ENCODE data around the gene KIRREL3. TPM values are rescaled to one million over a fixed set of nuclear protein-coding genes. Genes with fewer than 3 reads are reported as not detected.

KIRREL3 gene
- total and polyA plus RNA-seq, 3 experiments from 2014 or later = not detected

- no peak overlapping the region for H3K27ac ChIP-seq (ENCODE audit: low read depth, low read length)
- no peak overlapping the region for H3K4me3 ChIP-seq (ENCODE audit: low read length)
- DNase-seq = no peak
- CTCF ChIA-PET = no interaction called here
- no peaks in the 10 kb centered on the region for H3K9me3 Mint-ChIP-seq
- POLR2A ChIA-PET = no interaction called here
- H3K36me3 Mint-ChIP-seq = no peaks in the 10 kb centered on the region
- H3K4me1 ChIP-seq (ENCODE audit: insufficient read depth, low read length) = no peaks in the 10 kb centered on the region
- H3K4me1 Mint-ChIP-seq = no peaks in the 10 kb centered on the region
- H3K27me3 ChIP-seq (ENCODE audit: insufficient read depth, low read length, poor library complexity, severe bottlenecking) = no peaks in the 10 kb centered on the region
- no peak overlapping the region for H3K27ac Mint-ChIP-seq
- H3K9me3 ChIP-seq (ENCODE audit: low read length) = no peaks in the 10 kb centered on the region
- no peak overlapping the region for H3K4me3 Mint-ChIP-seq
- no peaks in the 10 kb centered on the region for H3K36me3 ChIP-seq (ENCODE audit: insufficient read depth, low read length)
- peaks cover 0 to 13% of the 10 kb centered on the region in 2 donors for H3K27me3 Mint-ChIP-seq
Measured at GRCh38 chr11:126492331-126493082, 508.1 kb downstream of the KIRREL3 start.

- no peak overlapping the region for H3K27ac ChIP-seq (ENCODE audit: low read depth, low read length)
- Mint-ChIP-seq H3K4me1 (no peaks in the 10 kb centered on the region), H3K27ac (no peak overlapping the region), H3K36me3 (no peaks in the 10 kb centered on the region), H3K27me3 (peaks cover 0 to 14% of the 10 kb centered on the region in 2 donors), H3K4me3 (no peak overlapping the region), H3K9me3 (no peaks in the 10 kb centered on the region)
- ChIA-PET CTCF (no interaction called here), POLR2A (no interaction called here)
- H3K36me3 ChIP-seq (ENCODE audit: insufficient read depth, low read length) = no peaks in the 10 kb centered on the region
- no peaks in the 10 kb centered on the region for H3K4me1 ChIP-seq (ENCODE audit: insufficient read depth, low read length)
- no peaks in the 10 kb centered on the region for H3K9me3 ChIP-seq (ENCODE audit: low read length)
- DNase-seq = no peak
- H3K4me3 ChIP-seq (ENCODE audit: low read length) = no peak overlapping the region
- H3K27me3 ChIP-seq (ENCODE audit: insufficient read depth, low read length, poor library complexity, severe bottlenecking) = no peaks in the 10 kb centered on the region
Measured at GRCh38 chr11:126491092-126491491, 509.5 kb downstream of the KIRREL3 start.

- no peak for DNase-seq
- H3K4me1 Mint-ChIP-seq = no peaks in the 10 kb centered on the region
- no peaks in the 10 kb centered on the region for H3K36me3 Mint-ChIP-seq
- CTCF ChIA-PET = interaction anchor here (0.8 to 2.8 kb wide), 2 partner anchors 10 to 49 kb away, joined by 3 to 16 read pairs; no protein-coding TSS in a partner anchor
- no peak overlapping the region for H3K4me3 Mint-ChIP-seq
- H3K4me1 ChIP-seq (ENCODE audit: insufficient read depth, low read length) = no peaks in the 10 kb centered on the region
- POLR2A ChIA-PET = no interaction called here
- H3K27ac ChIP-seq (ENCODE audit: low read depth, low read length) = no peak overlapping the region
- no peak overlapping the region for H3K27ac Mint-ChIP-seq
- H3K9me3 ChIP-seq (ENCODE audit: low read length) = no peaks in the 10 kb centered on the region
- no peaks in the 10 kb centered on the region for H3K27me3 ChIP-seq (ENCODE audit: insufficient read depth, low read length, poor library complexity, severe bottlenecking)
- peaks cover 3 to 18% of the 10 kb centered on the region in 2 donors for H3K27me3 Mint-ChIP-seq
- H3K4me3 ChIP-seq (ENCODE audit: low read length) = no peak overlapping the region
- no peaks in the 10 kb centered on the region for H3K36me3 ChIP-seq (ENCODE audit: insufficient read depth, low read length)
- no peaks in the 10 kb centered on the region for H3K9me3 Mint-ChIP-seq
Measured at GRCh38 chr11:126489836-126490660, 510.5 kb downstream of the KIRREL3 start.

- CTCF ChIA-PET = interaction anchor here (0.8 to 2.8 kb wide), 2 partner anchors 9 to 48 kb away, joined by 3 to 16 read pairs; no protein-coding TSS in a partner anchor
- Histone ChIP-seq H3K36me3 (ENCODE audit: insufficient read depth, low read length) (no peaks in the 10 kb centered on the region), H3K4me1 (ENCODE audit: insufficient read depth, low read length) (no peaks in the 10 kb centered on the region), H3K27me3 (ENCODE audit: insufficient read depth, low read length, poor library complexity, severe bottlenecking) (no peaks in the 10 kb centered on the region), H3K4me3 (ENCODE audit: low read length) (no peak overlapping the region), H3K9me3 (ENCODE audit: low read length) (no peaks in the 10 kb centered on the region), H3K27ac (ENCODE audit: low read depth, low read length) (no peak overlapping the region)
- H3K27me3 Mint-ChIP-seq = peaks cover 3 to 18% of the 10 kb centered on the region in 2 donors
- H3K27ac Mint-ChIP-seq = peak overlapping the region in 1 of 8 donors; percentile 30
- no peak for DNase-seq
- H3K9me3 Mint-ChIP-seq = no peaks in the 10 kb centered on the region
- H3K4me1 Mint-ChIP-seq = no peaks in the 10 kb centered on the region
- no peak overlapping the region for H3K4me3 Mint-ChIP-seq
- POLR2A ChIA-PET = no interaction called here
- H3K36me3 Mint-ChIP-seq = no peaks in the 10 kb centered on the region
Measured at GRCh38 chr11:126488591-126489370, 511.8 kb downstream of the KIRREL3 start.

GRCh38 chr11:126487711-126488110 is 512.9 kb downstream of the KIRREL3 start:
- peak overlapping the region in 1 of 8 donors; percentile 43 for H3K27ac Mint-ChIP-seq
- ChIA-PET POLR2A (no interaction called here), CTCF (interaction anchor here (2.8 kb wide), 1 partner anchor 8 kb away, joined by 16 read pairs; no protein-coding TSS in a partner anchor)
- Histone ChIP-seq H3K27ac (ENCODE audit: low read depth, low read length) (no peak overlapping the region), H3K4me3 (ENCODE audit: low read length) (no peak overlapping the region), H3K4me1 (ENCODE audit: insufficient read depth, low read length) (no peaks in the 10 kb centered on the region), H3K9me3 (ENCODE audit: low read length) (no peaks in the 10 kb centered on the region), H3K27me3 (ENCODE audit: insufficient read depth, low read length, poor library complexity, severe bottlenecking) (no peaks in the 10 kb centered on the region), H3K36me3 (ENCODE audit: insufficient read depth, low read length) (no peaks in the 10 kb centered on the region)
- H3K4me1 Mint-ChIP-seq = no peaks in the 10 kb centered on the region
- DNase-seq = no peak
- no peaks in the 10 kb centered on the region for H3K36me3 Mint-ChIP-seq
- no peak overlapping the region for H3K4me3 Mint-ChIP-seq
- H3K9me3 Mint-ChIP-seq = no peaks in the 10 kb centered on the region
- H3K27me3 Mint-ChIP-seq = peaks cover 3 to 18% of the 10 kb centered on the region in 2 donors

- Histone ChIP-seq H3K4me3 (ENCODE audit: low read length) (no peak overlapping the region), H3K9me3 (ENCODE audit: low read length) (no peaks in the 10 kb centered on the region)
- CTCF ChIA-PET = interaction anchor here (1.0 kb wide), 1 partner anchor 175 kb away, joined by 3 read pairs; no protein-coding TSS in a partner anchor
Measured at GRCh38 chr11:126485986-126486635, 514.5 kb downstream of the KIRREL3 start.

GRCh38 chr11:126485021-126485792 is 515.4 kb downstream of the KIRREL3 start:
- peak overlapping the region in 1 of 8 donors; percentile 59 for H3K27ac Mint-ChIP-seq
- Histone ChIP-seq H3K27ac (ENCODE audit: low read depth, low read length) (no peak overlapping the region), H3K4me3 (ENCODE audit: low read length) (no peak overlapping the region), H3K4me1 (ENCODE audit: insufficient read depth, low read length) (peaks cover 4% of the 10 kb centered on the region), H3K36me3 (ENCODE audit: insufficient read depth, low read length) (no peaks in the 10 kb centered on the region), H3K27me3 (ENCODE audit: insufficient read depth, low read length, poor library complexity, severe bottlenecking) (no peaks in the 10 kb centered on the region), H3K9me3 (ENCODE audit: low read length) (no peaks in the 10 kb centered on the region)
- peaks cover 5 to 8% (median 7%) of the 10 kb centered on the region in 3 donors for H3K4me1 Mint-ChIP-seq
- POLR2A ChIA-PET = no interaction called here
- H3K27me3 Mint-ChIP-seq = peaks cover 3 to 18% of the 10 kb centered on the region in 2 donors
- no peaks in the 10 kb centered on the region for H3K9me3 Mint-ChIP-seq
- CTCF ChIA-PET = interaction anchor here (1.0 to 1.1 kb wide), 2 partner anchors 16 to 174 kb away, joined by 3 read pairs; no protein-coding TSS in a partner anchor
- DNase-seq = no peak
- no peaks in the 10 kb centered on the region for H3K36me3 Mint-ChIP-seq
- H3K4me3 Mint-ChIP-seq = no peak overlapping the region

More at GRCh38 chr11:126485986-126486635, 514.5 kb downstream of the KIRREL3 start:
- H3K36me3 ChIP-seq (ENCODE audit: insufficient read depth, low read length) = no peaks in the 10 kb centered on the region
- Mint-ChIP-seq H3K4me1 (peaks cover 0 to under 1% (median 0%) of the 10 kb centered on the region in 3 donors), H3K27me3 (peaks cover 3 to 18% of the 10 kb centered on the region in 2 donors), H3K27ac (no peak overlapping the region), H3K4me3 (no peak overlapping the region), H3K36me3 (no peaks in the 10 kb centered on the region), H3K9me3 (no peaks in the 10 kb centered on the region)
- H3K27ac ChIP-seq (ENCODE audit: low read depth, low read length) = no peak overlapping the region
- POLR2A ChIA-PET = no interaction called here
- DNase-seq = no peak
- no peaks in the 10 kb centered on the region for H3K4me1 ChIP-seq (ENCODE audit: insufficient read depth, low read length)
- no peaks in the 10 kb centered on the region for H3K27me3 ChIP-seq (ENCODE audit: insufficient read depth, low read length, poor library complexity, severe bottlenecking)

All from CD8-positive, alpha-beta memory T cell (primary cell).